Posterior cingulate gyrus (tissue), 11 donors: ENCODE results near the gene TPRG1.

ENCODE experiments used
- DNase-seq, 10 donors: peaks; one replicate each; pipeline versions ENCODE4 v3.0.0 to v3.0.0-alpha.2; 2020 to 2021; ENCODE audit warnings: mixed read lengths in 3 of 10
- intact Hi-C: fragments of 100-400 bp; cut with DNase I; formaldehyde crosslinking; loops from one replicate; pipeline ENCODE4 v1.15.1; 2023

TPRG1 gene

DNA sequence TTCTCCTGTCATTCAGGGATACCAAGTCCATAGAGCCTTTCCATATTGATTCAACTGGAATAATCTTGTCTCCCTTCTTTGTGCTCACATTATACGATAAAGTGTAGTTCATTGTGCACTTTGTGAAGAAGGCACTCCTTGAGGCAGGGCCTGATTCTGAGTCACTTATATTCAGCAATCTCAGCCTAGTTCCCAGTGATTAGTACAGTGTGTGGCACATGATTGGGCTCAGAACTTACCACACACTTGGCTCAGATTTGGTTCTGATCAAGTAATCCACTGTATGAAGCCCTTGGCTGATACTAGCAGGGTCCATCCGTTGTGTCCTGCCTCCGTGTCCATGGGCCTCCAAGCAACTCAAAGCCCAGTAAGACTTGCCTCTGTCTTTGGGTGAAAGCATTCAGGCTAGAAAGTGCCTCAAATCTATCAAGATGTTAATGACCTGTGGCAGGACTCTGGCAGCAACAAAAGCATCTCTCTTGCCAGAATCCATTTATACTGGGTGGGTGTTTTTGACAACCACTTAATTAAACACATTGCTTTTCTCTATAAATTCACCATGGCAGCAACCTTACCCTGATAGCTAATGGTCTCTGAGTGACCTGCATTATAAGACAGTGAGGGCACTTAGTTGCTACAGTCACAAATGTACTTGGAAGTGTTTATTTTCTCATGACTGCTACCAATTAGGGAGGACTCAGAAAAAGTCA lies 51.3 kb downstream of the TPRG1 start:
- intact Hi-C loops = no loop called here
- DNase-seq = no peak

GRCh38 chr3:189225431-189225830 lies 53.7 kb downstream of the TPRG1 start:
- no peak for DNase-seq
- intact Hi-C loops = no loop called here

DNA sequence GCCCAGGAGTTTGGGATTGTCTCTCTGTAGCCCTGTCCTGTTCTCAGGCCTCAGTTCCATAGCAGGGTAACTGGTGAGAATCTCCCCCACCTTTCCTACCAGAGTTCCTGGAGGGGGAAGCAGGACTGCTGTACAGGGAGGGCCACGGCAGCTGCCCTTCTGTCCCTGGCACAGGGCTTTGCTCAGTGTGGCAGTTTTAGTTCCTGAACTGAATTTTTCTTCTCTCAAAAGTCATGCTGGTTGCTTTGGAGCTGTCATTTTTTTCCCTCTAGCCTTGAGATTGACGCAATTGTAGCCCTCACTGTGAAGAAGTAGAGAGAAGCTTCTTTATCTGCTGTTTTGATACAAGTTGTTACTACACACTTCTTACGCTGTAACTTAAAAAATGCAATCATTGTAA lies 55.5 kb downstream of the TPRG1 start:
- no peak for DNase-seq
- intact Hi-C loops = no loop called here

DNA sequence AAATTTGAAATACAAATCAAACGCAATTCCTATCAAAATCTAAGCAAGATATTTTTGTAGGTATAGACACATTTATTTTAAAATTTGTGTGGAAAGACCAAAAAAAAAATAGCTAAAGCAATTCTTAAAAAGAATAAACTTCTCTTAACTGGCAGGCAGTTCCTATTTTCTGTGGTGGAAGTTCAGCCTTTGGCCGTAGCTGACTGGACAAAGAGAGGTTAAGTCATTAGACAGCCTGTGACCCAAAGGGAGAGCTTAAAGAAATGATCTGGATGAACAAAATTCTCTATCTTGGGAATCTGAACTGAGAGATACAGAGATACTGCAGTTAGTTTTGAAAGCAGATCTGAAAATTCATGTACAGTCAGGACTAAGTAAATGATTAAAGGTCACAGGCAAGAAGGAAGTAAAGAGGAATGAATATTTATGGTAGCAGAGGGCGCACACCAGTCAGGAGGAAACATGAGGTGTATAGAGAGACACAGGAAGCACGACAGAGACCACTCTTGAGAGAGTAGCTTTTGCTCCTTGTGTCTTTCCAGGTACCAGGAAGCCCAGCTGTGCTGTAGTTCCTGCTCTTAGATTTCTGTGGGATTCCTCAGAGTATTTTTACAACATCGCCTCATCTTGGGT lies 57.5 kb downstream of the TPRG1 start:
- no peak for DNase-seq
- intact Hi-C loops = no loop called here

DNA sequence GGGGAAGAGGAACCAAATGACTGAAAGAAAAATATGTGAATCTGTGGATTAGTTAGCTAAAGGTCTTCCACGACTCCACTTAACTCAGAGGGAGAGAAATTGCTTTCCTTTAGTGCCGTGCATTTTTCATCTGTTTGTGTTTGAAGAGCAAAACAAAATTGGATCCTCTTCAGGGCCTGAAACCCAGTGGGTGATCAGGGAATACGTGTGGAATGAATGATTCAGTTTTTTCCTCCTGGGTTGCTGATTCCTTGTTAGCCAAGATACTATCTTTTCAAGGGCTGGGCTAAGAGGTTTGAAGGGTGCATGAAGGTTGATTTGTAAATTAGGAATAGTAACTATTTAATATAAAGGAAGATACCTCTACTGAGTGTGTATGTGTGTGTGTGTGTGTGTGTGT lies 61.0 kb downstream of the TPRG1 start:
- DNase-seq = no peak
- intact Hi-C loops = loop anchor here (5.0 kb wide), 1 partner anchor 1495 kb away; no protein-coding TSS in a partner anchor

DNA sequence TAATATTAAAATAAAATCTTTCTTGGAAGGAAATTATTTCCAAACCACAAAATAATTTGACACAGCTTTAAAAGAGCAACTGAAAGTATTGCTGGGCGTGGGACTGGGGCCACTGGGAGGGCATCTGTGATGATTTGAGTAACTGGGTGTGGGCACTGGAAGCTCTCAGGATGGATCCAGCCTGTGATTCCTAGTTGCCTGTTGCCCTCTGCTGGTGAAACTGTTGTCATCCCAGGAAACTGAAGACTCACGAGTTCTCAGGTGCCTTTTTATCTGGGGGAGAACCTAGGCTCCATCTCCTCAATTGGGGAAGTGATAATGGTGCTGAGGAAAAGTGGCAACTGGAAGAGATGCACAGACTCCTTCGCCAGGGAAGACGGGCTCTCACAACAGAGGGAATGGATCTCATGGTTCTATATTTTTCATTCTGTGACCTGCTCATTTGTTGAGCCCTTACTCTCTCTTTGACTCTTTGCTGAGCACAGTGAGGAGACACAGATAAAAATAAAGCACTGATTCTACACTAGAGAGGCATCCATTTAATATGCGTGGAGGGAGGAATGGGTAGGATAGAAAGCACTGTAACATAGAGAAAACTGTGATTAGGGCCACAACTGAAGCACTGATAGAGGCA lies 61.6 kb downstream of the TPRG1 start:
- intact Hi-C loops = loop anchor here (5.0 kb wide), 1 partner anchor 1496 kb away; no protein-coding TSS in a partner anchor
- peak in 9 of 10 donors; percentile 14 to 92 (median 54) for DNase-seq

- intact Hi-C loops = no loop called here
- DNase-seq = no peak
Measured at GRCh38 chr3:189235214-189235613, 63.4 kb downstream of the TPRG1 start.

DNA sequence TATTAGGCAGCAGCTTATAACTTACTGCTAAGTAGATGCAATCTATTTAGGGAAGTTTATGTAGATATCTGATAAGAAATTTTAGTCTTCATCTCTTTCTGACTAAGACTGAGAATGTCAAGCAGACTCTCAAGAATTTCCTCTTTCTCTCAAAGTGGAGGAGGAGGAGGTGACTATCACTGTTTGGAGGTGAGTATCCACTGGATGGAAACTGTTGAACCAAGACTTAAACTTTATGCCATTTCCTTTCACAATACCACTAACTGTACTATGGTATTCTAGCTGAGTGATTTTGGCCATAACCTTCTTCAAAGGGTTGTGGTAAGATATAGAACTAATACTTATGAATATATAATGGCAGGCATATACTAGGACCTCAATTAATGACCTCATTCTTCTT lies 64.6 kb downstream of the TPRG1 start:
- intact Hi-C loops = no loop called here
- no peak for DNase-seq

GRCh38 chr3:189237526-189237925 lies 65.8 kb downstream of the TPRG1 start:
- intact Hi-C loops = no loop called here
- no peak for DNase-seq

GRCh38 chr3:189238071-189238470 lies 66.3 kb downstream of the TPRG1 start:
- intact Hi-C loops = no loop called here
- no peak for DNase-seq

- no peak for DNase-seq
- intact Hi-C loops = no loop called here
Measured at GRCh38 chr3:189239616-189240015, 67.8 kb downstream of the TPRG1 start.

DNA sequence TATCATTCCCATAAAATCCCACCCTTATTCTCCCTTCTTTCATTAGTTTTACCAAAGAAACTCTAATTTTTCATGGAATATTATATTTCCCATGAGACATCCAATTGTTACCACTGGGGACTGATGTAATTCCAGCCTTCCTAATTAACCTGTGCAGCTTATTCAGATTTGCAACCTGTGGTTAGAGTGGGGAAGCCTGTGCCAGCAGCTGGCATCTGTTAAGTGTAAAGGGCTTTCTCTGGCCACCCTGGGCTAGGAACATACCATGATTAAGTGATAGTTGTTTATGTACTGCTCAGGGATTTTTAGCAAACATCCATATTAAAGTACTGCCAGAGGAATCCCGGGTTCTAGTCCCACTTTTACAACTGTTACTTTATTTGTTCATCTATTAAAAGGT lies 78.2 kb downstream of the TPRG1 start:
- intact Hi-C loops = no loop called here

DNA sequence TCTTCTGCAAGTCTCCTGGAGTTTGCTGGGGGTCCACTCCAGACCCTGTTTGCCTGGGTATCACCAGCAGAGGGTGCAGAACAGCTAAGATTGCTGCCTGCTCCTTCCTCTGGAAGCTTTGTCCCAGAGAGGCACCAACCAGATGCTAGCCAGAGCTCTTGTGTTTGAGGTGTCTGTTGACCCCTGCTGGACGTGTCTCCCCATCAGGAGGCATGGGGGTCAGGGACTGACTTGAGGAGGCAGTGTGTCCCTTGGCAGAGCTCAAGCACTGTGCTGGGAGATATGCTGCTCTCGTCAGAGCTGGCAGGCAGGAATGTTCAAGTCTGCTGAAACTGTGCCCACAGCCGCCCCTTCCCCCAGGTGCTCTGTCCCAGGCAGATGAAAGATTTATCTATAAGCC lies 86.5 kb downstream of the TPRG1 start:
- peak in 1 of 10 donors; percentile 61 for DNase-seq
- intact Hi-C loops = no loop called here

More for the DNA sequence above, 78.2 kb downstream of the TPRG1 start:
- DNase-seq = no peak

GRCh38 chr3:189260556-189261493 lies 89.1 kb downstream of the TPRG1 start:
- no peak for DNase-seq
- intact Hi-C loops = loop anchor here (10.0 kb wide), 1 partner anchor 684 kb away; no protein-coding TSS in a partner anchor

- intact Hi-C loops = loop anchor here (10.0 kb wide), 1 partner anchor 682 kb away; no protein-coding TSS in a partner anchor
- DNase-seq = peak in 3 of 10 donors; percentile 9 to 79 (median 16)
Measured at GRCh38 chr3:189262746-189263145, 91.0 kb downstream of the TPRG1 start.

DNA sequence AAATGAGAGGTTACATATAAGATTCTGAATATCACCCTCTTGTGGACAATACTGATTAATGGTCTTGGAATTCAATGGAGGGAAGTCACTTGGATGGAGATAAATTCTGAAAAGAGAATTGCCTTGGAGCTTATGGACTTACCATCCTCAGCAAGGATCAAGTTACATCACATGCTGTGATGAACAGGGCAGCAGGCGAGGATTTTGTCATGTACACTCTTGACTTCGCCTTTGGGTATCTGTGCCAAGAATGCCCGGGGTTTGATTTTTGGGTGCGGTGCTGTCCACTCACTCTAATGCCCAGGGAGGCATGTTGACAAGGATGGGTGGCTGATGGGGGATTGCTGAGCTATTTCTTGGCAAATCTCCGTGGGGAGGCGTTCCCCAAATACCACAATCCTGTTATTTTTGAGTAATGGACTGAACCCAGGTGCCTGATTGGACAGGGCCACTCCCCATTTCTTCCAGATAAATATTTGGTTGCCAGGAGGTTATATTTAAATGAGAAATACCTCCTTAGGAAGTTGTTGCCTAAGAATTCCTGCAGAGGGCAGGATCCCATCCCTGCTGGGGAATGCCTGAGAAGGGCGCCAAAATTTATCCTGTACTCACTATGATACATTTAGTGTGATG lies 96.3 kb downstream of the TPRG1 start:
- DNase-seq = peak in 1 of 10 donors; percentile 43
- intact Hi-C loops = loop anchor here (10.0 kb wide), 1 partner anchor 677 kb away; no protein-coding TSS in a partner anchor

DNA sequence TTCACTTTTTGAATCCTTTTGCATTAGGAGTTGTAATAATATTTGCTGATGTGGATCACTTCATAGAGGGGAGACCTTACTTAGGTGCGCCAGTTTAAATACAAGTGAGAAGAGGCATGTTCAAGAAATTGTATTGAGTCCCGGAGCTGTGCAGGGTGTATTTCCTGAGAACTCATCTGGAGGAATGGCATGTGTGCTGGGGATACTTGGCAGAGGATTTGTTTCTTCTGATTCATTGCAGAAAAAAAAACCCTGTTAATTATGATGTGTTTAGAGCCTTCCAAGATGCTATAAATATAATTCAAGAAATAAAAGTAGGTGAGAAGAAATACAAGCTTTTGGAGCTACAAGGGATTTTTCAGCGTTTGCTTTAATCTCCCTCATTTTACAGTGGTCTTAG lies 97.6 kb downstream of the TPRG1 start:
- intact Hi-C loops = loop anchor here (10.0 kb wide), 1 partner anchor 675 kb away; no protein-coding TSS in a partner anchor
- no peak for DNase-seq

- intact Hi-C loops = no loop called here
- peak in 9 of 10 donors; percentile 19 to 90 (median 45) for DNase-seq
Measured at GRCh38 chr3:189270248-189270832, 98.6 kb downstream of the TPRG1 start.

- intact Hi-C loops = no loop called here
- no peak for DNase-seq
Measured at GRCh38 chr3:189272500-189273119, 100.8 kb downstream of the TPRG1 start.
